HCEC 1CT (cell line): ENCODE data around the gene LRIT2.
"Not testable (repeated sequence)": the region's sequence is repeated elsewhere in the genome, so short reads cannot be mapped to it uniquely, and the experiment has no call there.

ENCODE experiments used
- DNase-seq: peaks from one replicate; pipeline ENCODE4 v3.0.0-alpha.2; 2017

The LRIT2 gene

DNA sequence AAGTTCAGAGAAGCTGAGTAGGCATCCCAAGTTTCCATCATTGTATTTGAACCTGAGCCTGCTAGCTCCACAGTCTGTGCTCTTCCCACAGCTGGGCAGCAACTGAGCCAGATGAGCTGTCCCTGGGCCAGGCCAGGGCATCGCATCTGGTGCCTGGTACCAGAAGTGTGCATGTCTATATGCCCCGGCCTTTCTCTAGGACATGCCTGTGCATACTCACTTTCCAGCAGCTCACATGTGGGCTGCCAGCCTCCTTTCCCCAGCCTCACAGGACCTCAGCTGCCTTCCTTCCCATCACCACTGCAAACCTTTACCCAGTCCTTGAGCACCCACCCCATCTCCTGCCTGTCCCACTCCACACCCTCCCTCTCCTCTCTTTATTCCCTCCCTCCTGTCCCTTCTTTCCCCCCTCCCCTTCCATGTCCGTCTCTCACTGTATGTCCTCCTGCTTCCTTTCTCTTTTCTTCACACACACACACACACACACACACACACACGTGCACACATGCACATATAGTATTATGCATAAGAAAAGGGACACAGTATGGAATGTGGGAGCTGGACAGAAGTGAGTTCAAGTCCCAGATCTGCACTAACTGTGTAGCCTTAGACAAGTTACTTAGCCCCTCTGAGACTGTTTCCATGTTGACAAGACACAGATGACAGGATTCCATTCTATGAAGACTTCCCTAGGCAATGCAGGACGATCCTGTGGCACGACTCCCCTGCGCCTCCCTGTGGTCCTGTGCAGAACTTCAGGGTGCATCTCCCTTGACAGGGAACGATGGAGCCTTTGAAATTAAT lies 20.1 kb downstream of the LRIT2 start:
- DNase-seq = peak; percentile 26

DNA sequence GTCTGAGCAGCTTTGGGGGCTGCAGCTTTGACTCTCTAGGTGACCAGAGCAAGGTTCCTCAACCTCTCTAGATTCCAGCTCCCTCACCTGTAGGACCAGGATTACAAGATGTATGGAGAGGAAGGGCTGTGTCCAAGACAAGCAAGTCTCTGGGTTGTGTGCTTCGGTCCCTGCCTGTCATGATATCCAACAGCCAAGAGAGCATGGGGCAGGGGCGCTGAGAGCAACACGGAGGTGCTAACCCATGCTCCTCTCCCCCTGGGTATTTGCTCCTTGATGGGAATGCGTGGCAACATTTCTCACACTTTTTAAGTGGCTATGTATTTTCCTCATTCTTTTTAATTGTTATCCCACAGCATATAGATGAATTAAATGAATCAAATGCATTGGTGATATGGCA lies 20.7 kb downstream of the LRIT2 start:
- DNase-seq = no peak

DNA sequence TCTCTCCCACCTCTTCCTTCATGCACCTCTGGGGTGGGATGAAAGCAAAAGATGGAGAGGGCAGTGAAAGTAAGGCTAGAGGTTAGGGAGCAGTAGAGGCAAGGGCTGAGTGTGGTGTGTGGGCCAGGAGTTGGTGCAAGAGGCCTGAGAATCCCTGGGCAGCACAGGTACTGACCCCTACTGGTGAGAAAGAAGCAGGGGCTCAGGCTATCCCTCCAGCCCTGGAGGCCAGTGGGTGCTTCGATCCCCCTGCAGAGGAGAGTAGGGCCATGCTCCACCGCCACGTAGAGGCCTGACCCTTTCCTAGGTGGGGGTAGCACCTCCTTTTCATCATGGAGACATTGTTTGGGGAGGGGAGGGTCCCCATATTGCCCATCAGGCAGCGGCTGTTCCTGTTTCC lies 21.2 kb downstream of the LRIT2 start:
- no peak for DNase-seq

DNA sequence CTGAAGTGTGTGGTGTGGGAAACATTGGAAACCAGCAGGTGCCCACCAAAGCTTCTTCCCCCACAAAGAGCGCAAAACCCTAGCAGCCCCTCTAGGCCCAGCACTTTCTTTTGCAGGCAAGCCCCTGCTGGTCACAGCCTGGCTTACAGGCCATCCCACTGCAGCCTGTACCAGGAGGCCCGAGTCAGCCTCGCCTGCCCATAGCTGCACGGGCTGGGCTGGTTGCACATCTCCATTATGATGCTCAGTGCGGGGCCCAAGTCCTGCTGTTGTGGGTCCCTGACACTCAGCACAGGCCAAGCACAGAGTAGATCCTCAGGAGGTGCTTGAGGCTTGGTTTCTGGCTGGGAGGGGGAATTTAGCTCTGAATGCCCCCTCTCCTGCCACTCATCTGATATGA lies 23.0 kb downstream of the LRIT2 start:
- no peak for DNase-seq

DNA sequence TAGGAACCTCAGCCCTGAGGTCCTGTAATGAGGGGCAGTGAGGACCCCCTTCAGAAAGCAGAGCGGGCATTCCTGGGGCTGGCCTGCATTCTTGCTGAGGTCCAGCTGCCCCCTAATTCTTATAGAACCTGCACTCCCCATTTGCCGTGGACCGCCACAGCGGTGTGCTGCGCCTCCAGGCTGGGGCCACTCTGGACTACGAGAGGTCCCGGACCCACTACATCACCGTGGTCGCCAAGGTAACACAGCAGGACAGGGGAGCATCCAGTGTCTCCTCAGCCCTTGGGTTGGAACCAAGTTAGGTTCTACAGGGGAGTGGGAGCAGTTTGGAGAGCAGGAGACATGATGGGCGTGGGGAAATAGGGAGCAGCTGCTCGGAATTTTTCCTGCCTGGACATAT lies 23.7 kb downstream of the LRIT2 start:
- DNase-seq = no peak

DNA sequence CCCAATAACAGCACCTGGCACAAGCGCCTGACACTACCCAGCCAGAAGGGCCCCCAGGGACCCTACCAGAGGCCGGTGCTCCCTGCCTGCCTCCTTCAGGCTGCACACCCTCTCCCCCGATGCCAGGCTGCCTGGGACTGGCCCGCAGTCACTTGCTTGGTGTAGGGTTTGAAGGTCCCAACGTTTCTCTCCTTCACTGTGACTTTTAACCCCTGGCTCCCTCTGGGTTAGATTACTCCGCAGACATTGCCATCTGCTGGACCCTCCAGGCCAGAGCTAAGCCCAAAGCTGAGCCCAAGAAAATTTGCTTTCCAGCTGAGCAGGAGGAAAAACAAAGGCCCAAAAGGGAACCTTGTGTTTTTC lies 24.1 kb downstream of the LRIT2 start:
- no peak for DNase-seq

DNA sequence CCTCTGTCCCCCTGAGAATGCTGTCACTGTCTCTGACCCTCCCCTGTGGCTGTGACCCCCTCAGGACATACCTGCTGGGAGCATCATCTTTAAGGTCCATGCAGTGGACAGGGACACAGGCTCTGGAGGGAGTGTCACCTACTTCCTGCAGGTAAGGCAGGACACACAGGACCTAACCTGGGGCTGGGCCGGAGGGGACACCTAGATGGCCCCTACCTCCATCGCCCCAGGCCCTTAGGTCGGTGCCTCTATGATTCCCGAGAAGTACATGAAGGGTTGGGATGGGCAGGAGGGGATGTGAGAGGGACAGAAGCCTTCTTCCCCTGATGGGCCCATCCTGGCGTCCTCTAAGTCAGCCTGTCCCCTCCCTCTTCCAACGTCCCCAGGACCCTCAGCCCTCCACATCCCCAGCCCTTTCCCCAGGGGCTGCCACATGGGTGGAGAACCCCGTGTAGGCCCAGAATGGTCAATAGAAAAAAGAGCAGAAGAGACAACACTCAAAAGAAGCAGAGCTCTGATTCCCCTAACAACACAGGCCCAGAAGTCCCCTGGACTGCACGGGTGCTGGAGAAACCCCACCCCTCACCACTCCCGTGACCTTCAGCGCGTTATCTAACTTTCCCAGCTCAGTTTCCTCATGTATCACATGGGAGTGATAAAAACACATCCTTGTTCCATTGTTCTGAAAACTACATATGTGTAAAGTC lies 24.7 kb downstream of the LRIT2 start:
- no peak for DNase-seq

DNA sequence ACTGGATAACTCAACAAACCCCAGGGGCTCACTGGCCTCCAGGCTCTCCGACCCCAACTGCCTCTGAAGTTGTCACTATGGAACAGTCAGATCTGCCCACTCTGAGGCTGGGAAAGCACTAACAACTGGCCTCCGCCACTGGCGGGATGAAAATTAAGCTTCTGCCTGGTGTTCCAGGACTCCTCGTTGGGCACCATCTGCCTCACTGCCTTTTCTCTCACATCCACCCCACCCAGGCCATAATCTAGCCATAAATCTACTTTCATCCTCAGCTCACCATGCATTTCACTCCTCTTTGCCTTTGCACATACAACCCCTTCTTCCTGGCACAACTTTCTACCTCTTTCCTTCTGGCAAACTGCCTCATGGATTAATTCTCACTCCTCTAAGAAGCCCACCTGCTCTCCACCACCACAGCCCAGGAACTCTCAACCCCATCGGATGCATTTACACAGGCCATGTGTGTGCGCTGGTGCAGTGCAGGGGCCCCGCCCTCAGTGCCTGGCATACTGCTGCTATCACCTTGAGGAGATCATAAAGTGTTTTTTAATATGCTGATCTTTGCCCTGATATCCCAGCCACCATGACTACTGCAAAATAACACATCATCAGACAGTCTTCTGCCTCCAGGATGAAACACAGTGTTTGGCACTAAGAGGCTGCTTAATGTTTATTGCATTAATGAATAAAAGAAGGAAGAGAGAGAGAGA lies 27.0 kb downstream of the LRIT2 start:
- DNase-seq = no peak

DNA sequence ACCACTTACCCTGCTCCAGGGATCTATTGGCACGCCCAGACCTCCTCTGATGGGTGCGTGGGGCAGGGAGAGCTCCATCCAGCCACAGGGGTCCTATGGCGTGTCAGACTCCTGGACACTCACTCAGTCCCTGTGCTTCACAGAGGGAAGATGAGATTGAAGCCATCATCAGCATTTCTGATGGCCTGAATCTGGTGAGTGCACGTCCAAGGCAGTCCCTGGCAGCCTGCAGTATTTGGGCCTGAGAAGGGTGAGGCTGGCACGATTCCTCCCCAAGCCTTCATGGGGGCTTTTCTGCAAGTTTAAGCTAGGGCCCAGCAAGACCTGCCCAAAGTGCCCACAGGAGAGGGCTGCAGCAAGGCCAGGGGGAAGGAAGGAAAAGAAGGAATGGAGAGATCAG lies 27.7 kb downstream of the LRIT2 start:
- no peak for DNase-seq

DNA sequence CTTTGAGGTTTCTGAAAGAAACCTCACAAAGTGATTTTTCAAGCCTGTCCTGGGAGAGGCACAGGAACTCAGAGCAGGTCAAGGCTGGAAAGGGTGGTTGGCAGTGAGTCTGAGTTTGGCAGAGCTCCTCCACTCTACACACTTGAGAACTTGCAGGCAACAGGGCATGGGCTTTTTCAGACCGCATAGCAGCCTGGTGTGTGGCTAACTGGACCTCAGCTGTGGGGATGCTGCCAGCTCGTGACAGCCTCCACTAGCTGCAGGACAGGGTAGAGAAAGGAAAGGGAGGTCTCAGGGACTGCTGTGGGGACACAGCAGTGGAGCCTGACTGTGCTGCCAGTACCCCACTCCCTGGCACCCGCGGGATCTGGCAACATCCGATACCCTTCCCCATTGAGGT lies 28.4 kb downstream of the LRIT2 start:
- DNase-seq = no peak

DNA sequence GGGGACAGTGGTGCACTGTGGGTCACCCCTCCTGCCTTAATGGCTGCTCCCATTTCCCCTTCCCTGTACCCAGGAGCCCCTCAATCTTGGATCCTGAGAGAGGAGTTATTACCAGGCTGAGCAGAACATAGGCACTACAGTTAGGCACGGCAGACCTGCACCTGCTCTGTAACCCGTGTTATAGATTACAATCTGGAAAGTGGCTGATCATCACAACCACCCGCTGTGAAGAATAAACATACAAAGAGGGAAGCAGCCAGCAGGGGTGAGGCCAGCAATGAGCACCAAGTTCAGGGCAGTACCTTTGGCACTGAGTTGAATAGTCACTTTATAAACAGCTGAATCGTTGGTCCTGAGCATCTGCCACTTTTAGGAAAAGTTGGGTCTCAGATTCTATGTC lies 29.3 kb downstream of the LRIT2 start:
- no peak for DNase-seq

DNA sequence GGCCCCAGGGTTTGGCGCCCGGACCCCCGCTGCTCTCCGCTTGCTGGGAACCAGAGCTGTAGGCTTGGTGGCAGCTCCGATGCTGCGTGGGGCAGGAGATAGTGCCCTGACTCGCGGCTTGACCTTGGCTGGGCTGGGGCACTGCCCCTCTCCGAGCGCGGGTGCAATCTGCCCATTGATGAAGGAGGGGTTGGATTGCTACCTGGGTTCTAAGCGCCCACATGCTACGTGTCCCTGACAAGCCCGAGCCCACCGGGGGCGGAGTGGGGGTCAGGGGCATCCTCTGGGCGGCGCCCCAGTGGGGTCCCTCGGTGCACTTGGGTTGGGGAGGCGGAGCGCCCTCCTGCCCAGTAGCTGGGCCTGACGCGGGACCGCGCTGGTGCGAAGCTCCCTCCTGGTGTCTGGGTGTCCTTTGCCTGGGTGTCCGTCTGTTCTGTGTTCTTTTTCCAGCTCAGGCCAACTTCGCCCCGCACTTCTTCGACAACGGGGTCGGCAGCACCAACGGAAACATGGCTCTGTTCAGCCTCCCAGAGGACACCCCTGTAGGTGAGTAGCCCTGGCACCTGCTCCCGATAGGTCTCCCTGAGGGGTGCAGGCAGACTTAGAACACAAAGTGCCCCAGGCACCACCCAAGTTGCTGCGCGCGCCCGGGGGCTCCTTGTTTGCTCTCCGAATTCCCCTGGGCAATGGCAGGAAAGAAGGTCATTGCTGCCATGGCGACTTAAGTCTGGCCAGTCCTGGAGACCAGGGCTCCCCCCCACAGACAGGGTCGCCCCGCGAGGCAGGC lies 30.1 kb downstream of the LRIT2 start:
- DNase-seq = no peak

DNA sequence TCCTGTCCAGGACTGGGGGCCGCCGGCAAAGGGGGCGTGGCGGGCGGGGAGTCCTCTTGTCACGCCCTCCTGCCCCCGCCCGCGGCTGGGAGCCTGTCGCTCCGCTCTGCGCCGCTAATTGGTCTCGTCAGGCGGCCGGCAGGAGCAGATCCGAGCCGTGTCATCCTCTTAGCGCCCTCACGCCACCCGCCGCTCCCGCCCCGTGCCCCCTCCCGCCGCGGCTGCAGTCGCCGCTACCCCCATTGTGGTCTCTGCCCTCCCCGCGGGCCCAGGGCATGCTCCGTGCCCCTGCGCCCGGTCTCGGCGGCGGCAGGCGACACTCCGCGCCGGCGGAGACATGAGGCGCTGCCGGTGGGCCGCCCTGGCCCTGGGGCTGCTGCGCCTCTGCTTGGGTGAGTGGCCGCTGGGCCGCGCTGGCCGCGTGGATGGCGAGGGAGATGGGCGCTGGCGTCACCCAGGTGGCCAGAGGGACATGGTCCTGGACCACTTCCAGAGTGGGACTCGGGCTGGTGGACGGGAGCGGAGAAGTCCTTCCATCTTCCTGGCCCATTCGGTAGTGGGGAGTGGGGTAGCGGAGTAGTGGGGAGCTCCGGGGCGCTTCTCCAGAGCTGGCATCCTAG lies 30.8 kb downstream of the LRIT2 start, which contains the start of gene CDHR1:
CDHR1 (plus strand) TSS at position 114 of the 620 bp plus-strand sequence; CDS start at position 338, 224 bp downstream.
- DNase-seq = no peak

DNA sequence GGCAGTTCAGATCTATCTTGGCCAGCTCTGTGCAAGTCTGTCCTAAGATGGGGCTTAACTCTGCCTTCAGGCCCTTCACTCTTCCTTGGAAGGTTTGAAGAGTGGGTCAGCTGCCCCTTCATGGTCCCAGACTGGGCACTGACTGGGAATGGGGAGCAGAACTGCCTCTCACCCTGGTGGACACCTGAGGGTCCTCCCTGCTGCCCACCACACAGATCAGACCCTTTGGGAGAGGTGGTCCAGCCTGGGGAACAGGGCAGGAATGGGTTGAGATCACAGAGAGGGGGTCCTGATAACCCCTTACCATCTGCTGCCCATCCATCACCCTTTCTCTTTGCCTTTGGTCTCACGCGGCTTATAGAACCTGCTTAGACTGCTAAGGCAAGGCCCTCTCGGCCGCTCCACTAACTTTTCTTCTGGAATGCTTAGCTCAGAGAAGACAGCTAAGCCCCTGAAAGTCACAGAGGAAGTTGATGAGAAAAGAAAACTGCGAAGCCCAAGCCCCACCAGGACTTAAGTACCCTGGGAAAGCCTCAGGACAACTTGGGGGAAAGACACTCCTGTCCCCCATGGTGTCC lies 31.4 kb downstream of the LRIT2 start:
- no peak for DNase-seq

DNA sequence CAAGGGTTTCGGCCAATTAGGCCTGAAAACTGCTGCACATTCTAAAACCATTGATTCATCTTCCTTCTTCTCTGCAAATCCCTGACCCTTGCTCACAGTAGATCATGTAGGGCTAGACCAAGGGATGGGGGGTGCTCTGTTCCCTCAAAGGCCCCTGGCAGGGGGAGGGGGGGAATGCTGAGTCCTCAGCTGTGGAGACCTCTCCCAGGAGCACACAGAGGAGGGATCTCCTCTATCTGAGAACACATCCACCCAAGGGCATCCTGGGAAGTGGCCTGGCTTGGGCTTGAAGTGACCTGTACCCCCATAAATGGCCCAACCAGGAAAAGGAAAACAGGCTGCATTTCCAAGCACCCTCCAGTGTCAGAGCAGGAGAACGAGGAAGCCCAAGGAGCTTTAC lies 32.0 kb downstream of the LRIT2 start:
- DNase-seq = no peak

DNA sequence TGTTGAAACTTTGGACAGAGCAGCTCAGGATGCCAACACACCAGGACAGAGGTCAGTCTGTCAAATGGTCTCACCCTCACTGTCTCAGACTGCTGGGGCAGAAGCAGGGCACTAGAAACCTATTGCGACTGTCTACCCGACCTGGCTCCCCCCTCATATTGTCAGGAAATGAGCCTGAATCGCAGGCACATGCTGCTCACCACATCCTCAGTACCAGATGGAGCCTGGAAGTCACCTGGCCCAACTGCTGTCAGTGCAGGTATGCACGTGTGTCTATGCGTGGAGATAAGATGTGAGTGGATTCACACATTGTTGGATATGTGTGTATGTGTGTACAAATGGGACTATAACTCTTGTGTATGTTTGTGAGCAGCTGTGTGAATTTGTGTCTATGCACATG lies 34.2 kb downstream of the LRIT2 start:
- no peak for DNase-seq

DNA sequence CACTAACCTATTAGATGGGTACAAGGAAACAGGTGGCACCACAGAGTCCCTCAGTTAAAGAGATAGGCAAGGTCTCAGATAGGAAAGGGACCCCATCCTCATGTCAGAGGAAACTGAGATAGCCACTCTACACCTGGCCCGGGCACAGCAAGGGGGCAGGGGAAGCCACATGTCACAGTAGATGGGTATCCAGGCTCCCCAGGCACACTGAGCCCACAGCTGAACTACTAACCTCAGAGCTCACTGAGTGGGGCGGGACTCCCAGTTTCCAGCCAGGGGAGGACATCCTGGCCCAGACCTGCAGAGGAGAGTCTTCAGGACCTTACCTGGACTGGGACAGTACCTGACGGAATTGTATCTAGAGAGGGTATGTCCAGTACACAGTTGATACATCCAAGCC lies 34.7 kb downstream of the LRIT2 start:
- no peak for DNase-seq

DNA sequence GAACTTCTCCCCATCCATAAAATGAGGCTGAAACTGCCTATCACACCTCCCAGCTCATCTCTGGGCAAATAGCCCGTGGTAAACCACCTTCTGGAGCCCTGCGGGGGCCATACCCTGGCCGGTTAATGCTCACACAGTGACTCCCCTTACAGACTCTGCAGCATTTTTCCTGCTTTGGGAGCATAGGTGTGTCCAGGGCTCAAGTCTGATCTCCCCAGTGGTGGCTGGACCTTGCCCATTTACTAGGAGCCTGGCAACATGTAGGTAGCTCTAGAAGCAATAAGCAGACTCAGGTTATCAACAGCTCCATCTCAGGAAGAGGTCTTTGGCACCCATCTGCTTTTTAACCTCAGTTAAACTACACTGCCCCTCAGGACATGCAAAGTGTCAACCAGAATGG lies 36.5 kb downstream of the LRIT2 start:
- no peak for DNase-seq

DNA sequence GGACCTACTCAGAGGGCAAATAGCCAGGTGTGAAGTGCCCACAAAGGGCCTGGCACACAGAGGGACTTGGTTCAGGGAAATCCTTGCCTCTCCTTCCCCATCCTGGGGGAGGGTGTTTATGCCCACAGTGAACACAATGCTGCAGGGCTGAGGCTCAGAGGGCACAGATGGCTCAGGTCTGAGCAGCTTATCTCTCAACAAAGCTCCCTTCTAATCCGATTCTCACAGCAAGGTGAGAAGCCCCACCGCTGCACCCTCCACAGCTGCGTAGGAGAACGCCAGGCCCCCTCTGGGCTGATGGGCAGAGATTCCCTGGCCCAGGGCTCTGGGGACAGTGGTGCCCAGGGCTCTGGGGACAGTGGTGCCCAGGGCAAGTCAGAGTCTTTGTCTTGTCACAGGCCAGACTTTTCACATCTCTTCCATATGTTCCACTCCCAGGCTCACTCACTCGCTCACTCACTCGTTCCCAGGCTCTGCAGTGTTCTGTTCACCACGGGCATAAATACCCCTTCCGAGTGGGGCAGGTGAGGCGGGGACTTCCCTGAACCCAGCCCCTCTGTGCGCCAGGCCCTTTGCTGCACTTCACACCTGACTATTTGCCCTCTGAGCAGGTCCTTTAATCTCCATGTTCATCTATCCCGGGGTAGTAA lies 39.7 kb downstream of the LRIT2 start:
- DNase-seq = no peak

DNA sequence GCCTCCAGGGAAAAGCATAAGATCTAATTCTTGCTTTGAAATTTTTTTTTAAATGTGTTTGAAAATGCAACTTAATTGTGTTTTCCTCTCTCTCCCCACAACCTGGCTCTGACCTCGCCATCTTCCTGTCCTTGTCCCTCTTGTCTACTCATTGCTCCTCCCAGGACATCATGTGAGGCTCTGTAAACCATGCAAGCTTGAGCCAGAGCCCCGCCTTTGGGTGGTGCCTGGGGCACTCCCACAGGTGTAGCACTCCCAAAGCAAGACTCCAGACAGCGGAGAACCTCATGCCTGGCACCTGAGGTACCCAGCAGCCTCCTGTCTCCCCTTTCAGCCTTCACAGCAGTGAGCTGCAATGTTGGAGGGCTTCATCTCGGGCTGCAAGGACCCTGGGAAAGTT lies 40.8 kb downstream of the LRIT2 start:
- DNase-seq = no peak

DNA sequence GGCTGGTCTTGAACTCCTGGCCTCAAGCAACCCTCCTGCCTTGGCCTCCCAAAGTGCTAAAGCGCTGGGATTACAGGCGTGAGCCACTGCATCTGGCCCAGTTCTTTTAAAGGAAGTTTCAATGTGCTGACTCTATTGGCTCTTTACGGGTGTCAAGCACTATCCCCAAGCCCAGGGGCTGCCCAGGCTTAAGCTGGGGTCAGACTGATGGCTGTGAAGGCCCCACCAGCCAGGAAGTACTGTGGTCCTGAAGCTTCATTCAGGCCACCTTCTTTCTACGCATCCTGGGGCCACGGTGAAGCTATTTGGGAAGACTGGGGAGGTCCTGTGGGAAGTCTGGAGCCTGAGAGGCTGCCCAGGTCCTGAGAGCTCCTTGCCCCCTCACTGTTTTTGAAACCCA lies 43.7 kb downstream of the LRIT2 start:
- DNase-seq = no peak

DNA sequence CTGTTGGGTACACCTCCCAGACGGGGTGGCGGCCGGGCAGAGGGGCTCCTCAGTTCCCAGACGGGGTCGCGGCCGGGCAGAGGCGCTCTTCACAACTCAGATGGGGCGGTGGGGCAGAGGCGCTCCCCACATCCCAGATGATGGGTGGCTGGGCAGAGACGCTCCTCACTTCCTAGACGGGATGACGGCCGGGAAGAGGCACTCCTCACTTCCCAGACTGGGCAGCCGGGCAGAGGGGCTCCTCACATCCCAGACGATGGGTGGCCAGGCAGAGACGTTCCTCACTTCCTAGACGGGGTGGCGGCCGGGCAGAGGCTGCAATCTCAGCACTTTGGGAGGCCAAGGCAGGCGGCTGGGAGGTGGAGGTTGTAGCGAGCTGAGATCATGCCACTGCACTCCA lies 45.0 kb downstream of the LRIT2 start:
- DNase-seq = not testable (repeated sequence)
